Uterus (tissue), 4 donors: ENCODE measurements around the gene FASTKD3. TPM values are rescaled to one million over a fixed set of nuclear protein-coding genes. Genes with fewer than 3 reads are reported as not detected.
A peak's percentile ranks its signal among the peaks of the same experiment; 100 is the strongest.

Experiments
- DNase-seq, 2 donors: peaks; one replicate each; pipeline ENCODE4 v3.0.0-alpha.2; 2019 to 2020
- H3K27ac ChIP-seq, 2 donors: fragments of 200-600 bp; sonication (generic); 1 replicate in 1 of 2; 2 replicates in 1 of 2; pipeline ENCODE4 v1.5.1; 2016 to 2018
- H3K27me3 ChIP-seq, 2 donors: fragments of 200-600 bp; sonication (generic); one replicate each; pipeline ENCODE4 v1.5.1; 2018 to 2019; ENCODE audit warnings: control low read depth in 1 of 2
- H3K36me3 ChIP-seq, 2 donors: fragments of 200-600 bp; sonication (generic); one replicate each; pipeline ENCODE4 v1.5.1; 2019; ENCODE audit warnings: control low read depth in 1 of 2
- H3K4me1 ChIP-seq, 2 donors: fragments of 200-600 bp; sonication (generic); one replicate each; pipeline ENCODE4 v1.5.1; 2018 to 2019; ENCODE audit warnings: control low read depth in 1 of 2
- H3K4me3 ChIP-seq, 2 donors: fragments of 200-600 bp; sonication (generic); 1 replicate in 1 of 2; 2 replicates in 1 of 2; pipeline ENCODE4 v1.5.1; 2018 to 2019; ENCODE audit warnings: mild to moderate bottlenecking in 1 of 2
- H3K9me3 ChIP-seq, 2 donors: fragments of 200-600 bp; sonication (generic); one replicate each; pipeline ENCODE4 v1.5.1; 2019; ENCODE audit warnings: control low read depth in 1 of 2
- CTCF ChIP-seq, 4 experiments: fragments of 200-600 bp in 2 of 4; fragments of 450-650 bp in 2 of 4; sonication (generic) in 2 of 4; IDR thresholded peaks; one replicate each; pipeline ENCODE4 v1.5.1; 2016 to 2019; ENCODE audit warnings: antibody characterized with exemption in 4 of 4, mild to moderate bottlenecking in 2 of 4, moderate library complexity in 1 of 4
- POLR2A ChIP-seq, 2 donors: fragments of 450-650 bp; IDR thresholded peaks; one replicate each; pipeline ENCODE4 v1.6.1; 2016; ENCODE audit warnings: antibody characterized with exemption in 2 of 2, mild to moderate bottlenecking in 1 of 2, moderate library complexity in 1 of 2
- intact Hi-C: fragments of 100-400 bp; cut with DNase I; formaldehyde crosslinking; loops from one replicate; pipeline ENCODE4 v1.15.1; 2023; ENCODE audit warnings: low total_unique reads
- total RNA-seq, 4 donors: library from RNA; depleted of rRNA in 3 of 4; stranded (reverse); fragments of >200 nt in 3 of 4; gene quantifications; one replicate each; pipeline versions ENCODE4 v1.1.0 to v1.2.4, GENCODE V29; 2014 to 2023
- donor health status: DM: yes; HTN: yes; CAD: no.

FASTKD3 gene
- total RNA-seq, 4 donors from 2014 or later, result 3.3 to 20.2 (median 8.7) TPM

GRCh38 chr5:7897014-7897600 lies 28.3 kb upstream of the FASTKD3 start:
- H3K4me3 ChIP-seq, result no peak overlapping the region
- no peak for TF ChIP-seq CTCF (IDR thresholded peaks at IDR 0.05)
- no peak for TF ChIP-seq POLR2A (IDR thresholded peaks at IDR 0.05)
- intact Hi-C loops, result no loop called here
- no peaks in the 10 kb centered on the region for H3K36me3 ChIP-seq
- no peak overlapping the region for H3K27ac ChIP-seq
- DNase-seq, result no peak
- H3K27me3 ChIP-seq, result no peaks in the 10 kb centered on the region
- H3K9me3 ChIP-seq, result no peaks in the 10 kb centered on the region
- H3K4me1 ChIP-seq, result no peaks in the 10 kb centered on the region

GRCh38 chr5:7894860-7895259 lies 26.0 kb upstream of the FASTKD3 start:
- intact Hi-C loops, result no loop called here
- TF ChIP-seq POLR2A (IDR thresholded peaks at IDR 0.05), result no peak
- no peak for TF ChIP-seq CTCF (IDR thresholded peaks at IDR 0.05)
- H3K27ac ChIP-seq, result no peak overlapping the region
- no peaks in the 10 kb centered on the region for H3K27me3 ChIP-seq
- no peaks in the 10 kb centered on the region for H3K9me3 ChIP-seq
- DNase-seq, result no peak
- no peaks in the 10 kb centered on the region for H3K36me3 ChIP-seq
- H3K4me3 ChIP-seq, result no peak overlapping the region
- H3K4me1 ChIP-seq, result no peaks in the 10 kb centered on the region

GRCh38 chr5:7894439-7894838 lies 25.6 kb upstream of the FASTKD3 start:
- intact Hi-C loops, result no loop called here
- TF ChIP-seq POLR2A (IDR thresholded peaks at IDR 0.05) (no peak), CTCF (IDR thresholded peaks at IDR 0.05) (no peak)
- Histone ChIP-seq H3K36me3 (no peaks in the 10 kb centered on the region), H3K27me3 (no peaks in the 10 kb centered on the region), H3K27ac (no peak overlapping the region), H3K4me1 (no peaks in the 10 kb centered on the region), H3K4me3 (no peak overlapping the region), H3K9me3 (no peaks in the 10 kb centered on the region)
- DNase-seq, result no peak

- no peak for DNase-seq
- Histone ChIP-seq H3K36me3 (no peaks in the 10 kb centered on the region), H3K9me3 (no peaks in the 10 kb centered on the region), H3K27me3 (no peaks in the 10 kb centered on the region), H3K4me3 (no peak overlapping the region), H3K27ac (no peak overlapping the region), H3K4me1 (no peaks in the 10 kb centered on the region)
- TF ChIP-seq POLR2A (IDR thresholded peaks at IDR 0.05) (no peak), CTCF (IDR thresholded peaks at IDR 0.05) (no peak)
- intact Hi-C loops, result no loop called here
Measured at GRCh38 chr5:7888901-7889300, 20.1 kb upstream of the FASTKD3 start.

- Histone ChIP-seq H3K4me1 (no peaks in the 10 kb centered on the region), H3K4me3 (no peak overlapping the region), H3K27ac (no peak overlapping the region), H3K27me3 (no peaks in the 10 kb centered on the region), H3K9me3 (no peaks in the 10 kb centered on the region), H3K36me3 (no peaks in the 10 kb centered on the region)
- no peak for TF ChIP-seq POLR2A (IDR thresholded peaks at IDR 0.05)
- peak in 3 of 4 experiments; percentile 12 to 46 (median 43) for TF ChIP-seq CTCF (IDR thresholded peaks at IDR 0.05)
- no peak for DNase-seq
- intact Hi-C loops, result no loop called here
Measured at GRCh38 chr5:7886849-7887475, 18.1 kb upstream of the FASTKD3 start.
